Stimulated activated CD4-positive, alpha-beta T cell treated with anti-CD3 and anti-CD28 coated beads, Interleukin-2, amount 100 ng/mL, for 48 hours (primary cell): ENCODE measurements around the gene TGFA.

Source experiments
- DNase-seq, 2 donors: peaks; one replicate each; pipeline ENCODE4 v3.0.0-alpha.2; 2020

The TGFA gene

DNA sequence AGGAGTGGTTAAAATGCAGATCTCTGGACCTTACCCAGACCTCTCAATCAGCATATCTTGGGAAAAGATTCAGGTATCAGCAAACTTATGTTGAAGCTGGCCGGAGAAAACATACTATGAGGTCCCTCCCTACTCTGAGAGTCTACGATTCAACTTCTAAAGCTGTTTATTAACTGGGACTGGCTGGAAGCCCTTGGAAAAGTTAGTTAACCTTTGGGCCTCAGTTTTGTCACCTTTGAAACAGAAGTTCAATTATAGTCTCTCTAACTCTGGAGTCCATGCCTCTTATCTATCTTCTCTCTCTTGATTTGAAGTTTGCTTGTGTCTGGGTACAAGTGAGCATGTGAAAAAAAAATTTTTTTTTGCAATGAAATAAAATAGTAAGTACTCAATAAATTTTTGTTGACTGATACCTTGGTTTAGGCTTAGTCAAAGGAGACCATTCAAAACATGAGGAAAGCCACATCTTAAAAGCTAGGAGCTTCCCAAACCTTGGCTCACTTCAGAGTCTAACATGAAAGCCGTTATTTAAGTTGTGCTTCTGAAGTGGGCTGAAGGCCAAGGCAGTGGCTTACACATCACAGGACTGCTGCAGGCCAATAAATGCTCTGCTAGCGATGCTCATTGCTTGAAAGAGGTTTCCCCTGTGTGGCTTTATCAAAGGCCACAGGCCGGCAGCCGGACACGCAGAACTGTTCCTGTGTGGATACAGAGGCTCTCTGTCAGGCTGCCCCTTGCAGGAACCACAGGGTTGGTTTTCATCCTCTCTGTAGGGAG, 141.1 kb downstream of the TGFA start:
- DNase-seq = no peak

DNA sequence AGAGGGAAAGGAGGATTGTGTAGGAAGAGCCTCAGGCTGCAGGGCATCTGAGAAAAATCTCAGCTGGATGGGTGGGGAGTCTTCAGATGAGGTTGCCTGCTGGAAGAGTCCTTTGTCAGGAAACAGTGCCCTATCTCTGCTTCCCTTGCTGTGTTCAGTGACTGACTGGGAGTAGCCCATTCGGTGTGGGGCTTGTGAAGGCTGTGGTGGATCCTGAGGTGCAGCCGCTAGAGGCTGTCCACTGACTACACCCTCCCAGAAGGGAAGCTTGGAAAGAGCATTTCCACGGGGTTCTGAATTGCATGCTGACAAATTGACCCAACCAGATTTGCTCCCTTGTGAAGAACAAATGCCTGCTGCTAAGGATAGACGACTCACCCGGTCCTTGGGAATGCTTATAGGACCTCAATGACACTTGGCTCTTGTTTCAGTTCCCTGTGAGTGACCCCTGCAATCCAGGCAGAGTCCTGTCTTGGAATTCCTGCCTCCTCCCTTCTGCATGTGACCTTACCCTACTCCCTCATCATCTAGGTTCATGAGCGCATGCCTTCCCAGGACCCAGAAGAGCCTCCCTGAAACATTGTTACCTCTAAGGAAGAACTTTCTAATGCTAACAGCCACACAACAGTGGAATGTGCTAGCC, 142.0 kb downstream of the TGFA start:
- no peak for DNase-seq

DNA sequence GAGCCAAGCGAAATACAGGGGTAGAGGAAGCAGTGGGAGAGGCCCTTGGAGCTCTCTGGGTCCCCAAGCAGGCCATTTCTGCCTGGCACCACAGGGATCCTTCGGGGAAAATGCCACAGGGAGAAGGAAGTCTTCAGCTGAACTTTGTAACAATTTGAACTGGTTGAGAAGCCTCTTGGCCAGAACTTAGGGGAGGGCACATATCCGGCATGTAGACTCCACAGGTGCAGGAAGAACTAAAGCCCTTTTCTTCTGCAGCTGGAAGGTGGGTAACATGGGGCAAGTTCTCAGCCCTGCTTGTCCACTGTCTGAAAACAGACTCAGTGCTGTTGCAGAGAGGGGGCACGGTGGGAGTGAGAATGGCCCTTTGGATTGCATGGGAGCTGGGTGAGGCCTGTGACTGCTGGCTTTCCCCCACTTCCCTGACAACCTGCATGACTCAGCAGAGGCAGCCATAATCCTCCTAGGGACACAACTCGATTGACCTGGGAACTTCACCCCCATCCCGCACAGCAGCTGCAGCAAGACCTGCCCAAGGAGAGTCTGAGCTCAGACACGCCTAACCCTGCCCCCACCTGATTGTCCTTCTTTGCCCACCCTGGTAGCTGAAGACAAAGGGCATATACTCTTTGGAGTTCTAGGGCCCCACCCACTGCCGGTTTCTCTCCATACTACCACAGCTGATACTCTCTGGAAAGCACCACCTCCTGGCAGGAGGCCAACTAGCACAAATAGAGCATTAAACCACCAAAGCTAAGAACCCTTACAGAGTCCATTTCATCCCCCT, 150.2 kb downstream of the TGFA start:
- DNase-seq = no peak

DNA sequence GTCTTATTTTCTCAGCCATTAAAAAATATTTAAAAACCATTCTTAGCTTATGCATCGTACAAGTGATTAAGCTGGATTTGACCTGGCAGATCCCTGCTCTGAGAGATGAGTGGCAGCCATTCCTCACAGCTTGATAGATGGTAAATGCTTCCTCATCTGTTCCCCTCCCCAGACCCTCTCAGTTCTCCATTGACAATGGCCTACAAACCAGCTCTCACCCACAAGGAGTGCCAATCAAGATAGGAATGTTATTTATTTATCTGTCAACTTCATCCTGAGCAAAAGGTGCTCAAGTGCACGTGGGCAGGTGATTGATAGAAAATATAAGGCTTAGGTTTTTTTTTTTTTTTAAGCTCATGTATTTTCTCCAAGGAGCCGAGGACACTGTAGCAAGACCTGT, 153.1 kb downstream of the TGFA start:
- no peak for DNase-seq

DNA sequence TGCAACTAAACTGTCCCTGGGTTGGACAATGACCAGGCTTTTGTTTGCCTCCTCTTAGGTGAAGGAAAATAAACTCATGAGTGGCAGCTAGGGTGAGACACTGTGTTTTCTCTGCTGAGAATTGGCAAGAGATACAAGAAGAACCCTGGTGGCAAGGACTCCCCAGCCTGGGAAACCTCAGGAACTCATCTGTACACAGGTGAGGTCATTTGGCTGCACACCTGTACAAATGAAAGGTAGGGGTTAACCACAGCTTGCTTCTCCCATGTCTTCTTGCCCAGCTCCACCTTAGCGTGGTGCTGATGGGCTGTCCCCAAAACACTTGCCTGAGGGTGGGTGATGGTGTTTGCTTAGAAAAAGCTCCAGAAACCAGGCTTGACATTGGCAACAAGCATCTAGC, 154.6 kb downstream of the TGFA start:
- no peak for DNase-seq
